Measurements from ENCODE around the gene WNT7B.

The WNT7B gene

GRCh38 chr22:46010207-46010867 lies 33.4 kb upstream of the WNT7B start:
- H3K4me3 ChIP-seq (ENCODE audit: low read length, poor library complexity, severe bottlenecking): no peak overlapping the region
- H3K4me1 ChIP-seq (ENCODE audit: insufficient read depth, low read length, poor library complexity, severe bottlenecking): peaks cover 34% of the 10 kb centered on the region
- no peaks in the 10 kb centered on the region for H4K20me1 ChIP-seq (ENCODE audit: insufficient read depth, low read length, poor library complexity, severe bottlenecking)
- H2AFZ ChIP-seq (ENCODE audit: low read length): no peak overlapping the region
- H3K36me3 ChIP-seq (ENCODE audit: insufficient read depth, low read length): no peaks in the 10 kb centered on the region
- H3F3A ChIP-seq (ENCODE audit: low read depth): peaks cover 3% of the 10 kb centered on the region; the same call in 1 of the 2 replicates
- peak overlapping the region; percentile 44 for H3K9ac ChIP-seq (ENCODE audit: low read depth, low read length, poor library complexity, severe bottlenecking)
- H3K27me3 ChIP-seq (ENCODE audit: insufficient read depth, low read length, poor library complexity, severe bottlenecking): no peaks in the 10 kb centered on the region
- H3K9me3 ChIP-seq (ENCODE audit: insufficient read depth, low read depth, low read length): no peaks in the 10 kb centered on the region
- H3K4me2 ChIP-seq (ENCODE audit: low read depth, low read length, poor library complexity, severe bottlenecking): peak overlapping the region; percentile 15
- H3K9me2 ChIP-seq (replicated peaks; ENCODE audit: low read depth, low read length): no peaks in the 10 kb centered on the region
- TF ChIP-seq CTCF (conservative IDR thresholded peaks at IDR 0.05; ENCODE audit: low read length): no peak
- no peak for TF ChIP-seq EZH2phosphoT487 (IDR thresholded peaks at IDR 0.05; ENCODE audit: borderline replicate concordance)
- peaks cover 20% of the 10 kb centered on the region for H3K79me2 ChIP-seq (ENCODE audit: insufficient read depth, low read length)

DNA sequence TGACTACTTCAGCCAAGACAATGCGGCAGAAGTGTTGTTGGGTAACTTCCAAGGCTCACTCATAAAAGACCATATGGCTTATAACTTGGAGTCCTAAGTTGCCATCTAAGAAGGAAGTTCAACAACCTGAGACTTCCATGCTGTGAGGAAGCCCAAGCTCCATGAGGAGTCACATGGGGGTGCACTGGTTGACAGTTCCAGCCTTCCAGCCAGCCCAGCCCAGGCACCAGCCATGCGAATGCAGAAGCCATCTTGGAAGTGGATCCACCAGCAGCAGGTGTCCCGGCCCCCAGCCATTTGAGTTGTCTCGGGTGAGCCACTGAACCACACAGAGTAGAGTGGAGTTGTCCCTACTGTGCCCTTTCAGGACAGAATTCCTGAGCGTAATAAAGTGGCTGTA lies 32.8 kb upstream of the WNT7B start:
- H3K9me2 ChIP-seq (replicated peaks; ENCODE audit: low read depth, low read length): no peaks in the 10 kb centered on the region
- no peak overlapping the region for H3K4me3 ChIP-seq (ENCODE audit: low read length, poor library complexity, severe bottlenecking)
- peaks cover 33% of the 10 kb centered on the region for H3K4me1 ChIP-seq (ENCODE audit: insufficient read depth, low read length, poor library complexity, severe bottlenecking)
- no peak overlapping the region for H3K9ac ChIP-seq (ENCODE audit: low read depth, low read length, poor library complexity, severe bottlenecking)
- no peaks in the 10 kb centered on the region for H3K36me3 ChIP-seq (ENCODE audit: insufficient read depth, low read length)
- no peaks in the 10 kb centered on the region for H3K9me3 ChIP-seq (ENCODE audit: insufficient read depth, low read depth, low read length)
- no peaks in the 10 kb centered on the region for H3K27me3 ChIP-seq (ENCODE audit: insufficient read depth, low read length, poor library complexity, severe bottlenecking)
- H4K20me1 ChIP-seq (ENCODE audit: insufficient read depth, low read length, poor library complexity, severe bottlenecking): no peaks in the 10 kb centered on the region
- no peak overlapping the region for H3K4me2 ChIP-seq (ENCODE audit: low read depth, low read length, poor library complexity, severe bottlenecking)
- peaks cover 20% of the 10 kb centered on the region for H3K79me2 ChIP-seq (ENCODE audit: insufficient read depth, low read length)
- TF ChIP-seq EZH2phosphoT487 (IDR thresholded peaks at IDR 0.05; ENCODE audit: borderline replicate concordance) (no peak), CTCF (conservative IDR thresholded peaks at IDR 0.05; ENCODE audit: low read length) (no peak)
- no peak overlapping the region for H2AFZ ChIP-seq (ENCODE audit: low read length)
- H3F3A ChIP-seq (ENCODE audit: low read depth): no peaks in the 10 kb centered on the region

GRCh38 chr22:46008836-46009596 lies 32.1 kb upstream of the WNT7B start:
- H3F3A ChIP-seq (ENCODE audit: low read depth): no peaks in the 10 kb centered on the region
- H2AFZ ChIP-seq (ENCODE audit: low read length): no peak overlapping the region
- H3K9me3 ChIP-seq (ENCODE audit: insufficient read depth, low read depth, low read length): no peaks in the 10 kb centered on the region
- H3K4me3 ChIP-seq (ENCODE audit: low read length, poor library complexity, severe bottlenecking): no peak overlapping the region
- no peaks in the 10 kb centered on the region for H3K27me3 ChIP-seq (ENCODE audit: insufficient read depth, low read length, poor library complexity, severe bottlenecking)
- no peaks in the 10 kb centered on the region for H3K36me3 ChIP-seq (ENCODE audit: insufficient read depth, low read length)
- H3K9ac ChIP-seq (ENCODE audit: low read depth, low read length, poor library complexity, severe bottlenecking): no peak overlapping the region
- H3K9me2 ChIP-seq (replicated peaks; ENCODE audit: low read depth, low read length): no peaks in the 10 kb centered on the region
- no peak overlapping the region for H3K4me2 ChIP-seq (ENCODE audit: low read depth, low read length, poor library complexity, severe bottlenecking)
- TF ChIP-seq EZH2phosphoT487 (IDR thresholded peaks at IDR 0.05; ENCODE audit: borderline replicate concordance) (no peak), CTCF (conservative IDR thresholded peaks at IDR 0.05; ENCODE audit: low read length) (no peak)
- no peaks in the 10 kb centered on the region for H4K20me1 ChIP-seq (ENCODE audit: insufficient read depth, low read length, poor library complexity, severe bottlenecking)
- H3K4me1 ChIP-seq (ENCODE audit: insufficient read depth, low read length, poor library complexity, severe bottlenecking): peaks cover 31% of the 10 kb centered on the region
- H3K79me2 ChIP-seq (ENCODE audit: insufficient read depth, low read length): peaks cover 14% of the 10 kb centered on the region

Measured in Loucy (cell line).